Right lung (tissue), 5 donors: ENCODE measurements around the gene PTPRM. TPM values are rescaled to one million over a fixed set of nuclear protein-coding genes. Genes with fewer than 3 reads are reported as not detected.

Experiments
- DNase-seq, 2 donors: peaks; one replicate each; pipeline ENCODE4 v3.0.0-alpha.2; 2013
- polyA plus RNA-seq, 5 donors: library from polyadenylated mRNA; unstranded; fragments of 120-200 nt; gene quantifications; one replicate each; pipeline versions ENCODE4 v1.2.1 to v1.2.3, GENCODE V29; 2013; ENCODE audit warnings: inconsistent platforms in 1 of 5, low replicate concordance in 1 of 5; ENCODE audit not compliant: insufficient read length in 5 of 5, insufficient read depth in 1 of 5

Gene PTPRM
- polyA plus RNA-seq, 5 donors: 81.3 to 105 (median 93.0) TPM

DNA sequence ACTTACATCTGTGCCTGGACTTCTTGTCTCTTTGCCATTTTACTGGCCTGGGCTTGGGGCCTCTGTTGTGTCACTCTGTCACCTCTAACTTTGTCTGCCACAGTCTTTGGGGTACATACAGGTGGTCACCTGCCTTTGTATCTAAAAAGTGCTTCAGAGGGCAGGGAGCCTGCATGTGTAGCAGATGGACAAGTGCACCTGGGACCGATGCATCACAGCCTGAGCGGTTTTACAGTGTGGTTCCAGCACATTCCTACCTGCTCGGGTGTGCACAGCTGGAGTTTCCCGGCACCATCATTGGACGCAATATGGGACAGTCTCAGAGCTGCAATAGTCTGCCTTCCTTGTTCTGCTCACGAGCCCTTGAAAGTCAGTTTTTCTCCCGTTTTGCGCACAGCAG is 792.4 kb downstream of the PTPRM start:
- no peak for DNase-seq

DNA sequence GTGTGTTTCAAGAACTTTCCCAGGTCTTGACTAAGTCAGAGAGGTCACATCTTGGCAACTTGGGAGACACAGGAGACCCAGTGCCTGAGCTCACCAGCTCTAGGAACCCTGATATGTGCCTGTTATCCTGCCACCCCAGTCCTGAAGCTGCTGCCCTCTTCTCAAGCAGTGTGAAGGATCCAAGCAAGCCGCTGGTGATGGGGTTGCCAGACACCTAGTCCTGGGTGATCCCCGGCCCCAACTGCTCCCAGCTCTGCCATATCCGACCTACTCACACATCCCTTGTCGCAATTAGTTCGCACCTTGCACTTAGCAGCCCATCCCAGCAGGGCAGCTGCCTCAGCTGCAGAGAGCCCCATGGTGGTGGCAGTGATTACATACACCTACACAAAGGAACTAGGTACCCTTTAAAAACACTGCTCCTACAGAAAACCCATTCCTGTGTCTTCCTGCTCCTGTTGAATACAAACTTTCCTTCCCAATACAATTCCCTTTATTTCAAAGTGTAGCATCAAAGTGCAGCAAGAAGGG is 794.9 kb downstream of the PTPRM start:
- DNase-seq: no peak

DNA sequence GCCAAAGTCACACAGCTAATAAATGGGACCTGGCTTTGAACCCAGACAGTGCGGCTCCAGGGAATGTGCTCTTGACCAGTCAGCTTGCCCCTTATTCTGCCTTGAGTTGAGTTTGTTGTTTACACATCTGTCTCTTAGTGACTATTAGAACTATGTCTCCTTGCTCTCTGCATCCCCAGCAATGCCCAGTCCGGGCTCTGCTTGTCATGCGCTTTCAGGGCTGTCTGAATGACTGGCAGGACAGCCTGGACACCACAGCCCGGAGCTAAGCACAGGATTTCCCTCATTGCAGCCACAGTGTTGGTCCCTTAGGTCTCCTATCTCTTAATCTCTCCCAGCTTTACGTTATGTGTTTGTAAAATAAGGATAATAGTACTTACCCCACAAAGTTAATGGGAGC is 795.7 kb downstream of the PTPRM start:
- no peak for DNase-seq

DNA sequence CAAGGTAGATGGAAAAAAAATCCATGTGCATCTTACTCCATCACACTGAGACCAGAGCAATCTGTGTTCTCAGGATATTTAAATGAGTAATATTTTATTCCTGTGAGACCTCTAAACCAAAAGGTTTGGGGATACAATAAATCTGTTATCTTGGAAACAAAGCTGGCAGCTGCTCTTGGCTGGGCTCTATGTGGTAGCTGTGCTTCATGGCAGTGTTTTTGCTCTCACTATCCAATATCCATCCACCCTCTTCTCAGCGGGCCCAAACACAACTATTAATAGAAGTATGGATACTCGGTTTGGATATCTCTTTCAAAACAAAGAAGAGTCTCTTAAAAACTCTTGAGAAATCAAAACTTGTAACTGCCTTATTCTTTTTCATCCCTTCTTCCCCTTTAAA is 797.3 kb downstream of the PTPRM start:
- DNase-seq: no peak

DNA sequence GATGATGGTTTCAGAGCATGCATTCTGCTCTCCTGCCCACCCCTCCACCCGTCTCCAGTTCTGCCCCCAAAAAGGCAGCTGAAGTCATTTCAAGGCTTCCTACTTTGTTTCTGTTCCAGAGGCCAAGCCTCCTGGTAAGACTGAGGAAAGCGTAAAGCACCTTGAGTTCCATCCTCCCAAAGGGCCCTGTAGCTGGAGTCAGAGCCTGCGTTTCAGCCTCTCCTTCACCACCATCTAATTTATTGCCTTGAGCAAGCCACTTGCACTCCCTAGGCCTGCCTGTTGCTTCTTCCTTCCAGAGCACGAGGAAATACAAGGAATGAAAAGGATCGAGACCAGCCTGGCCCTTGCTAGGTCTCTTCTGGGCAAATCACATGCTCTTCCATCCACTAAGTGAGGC is 797.9 kb downstream of the PTPRM start:
- DNase-seq: no peak

DNA sequence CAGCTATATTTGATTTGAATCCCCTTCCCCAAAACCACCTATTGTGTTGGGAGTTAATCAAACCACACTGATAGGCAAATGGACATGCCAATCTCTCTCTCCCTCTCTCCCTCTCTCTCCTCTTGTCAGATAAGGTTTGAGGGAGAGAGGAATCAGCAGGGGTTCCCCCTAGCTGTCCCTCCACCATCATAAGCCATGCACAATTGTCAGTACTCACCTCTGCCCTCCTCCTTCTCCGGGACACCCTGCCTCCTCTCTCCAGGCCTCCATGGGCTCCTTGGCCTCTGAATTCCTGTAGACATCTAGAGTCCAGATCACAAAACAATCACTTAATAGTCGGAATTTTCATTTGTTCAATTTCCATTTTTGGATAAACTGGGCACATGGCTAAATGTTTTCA is 798.4 kb downstream of the PTPRM start:
- no peak for DNase-seq

DNA sequence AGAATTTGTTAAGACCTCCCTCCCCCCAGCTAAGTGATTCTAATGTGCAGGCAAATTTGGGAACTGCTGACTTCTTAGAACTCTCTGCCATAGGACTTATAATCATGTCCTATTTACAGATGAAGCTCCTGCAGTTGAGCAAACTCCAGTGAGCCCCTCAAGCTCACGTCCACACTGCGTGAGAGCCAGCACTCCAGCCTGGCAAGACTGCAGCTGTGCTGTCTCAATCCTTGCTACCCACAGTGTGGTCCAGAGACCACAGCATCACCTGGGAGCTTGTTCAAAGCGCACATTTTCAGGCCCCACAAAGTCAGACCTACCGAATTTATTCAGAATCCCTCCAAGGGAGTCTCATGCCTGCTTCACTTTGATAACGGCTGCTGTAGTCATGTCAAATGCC is 799.0 kb downstream of the PTPRM start:
- DNase-seq: no peak

DNA sequence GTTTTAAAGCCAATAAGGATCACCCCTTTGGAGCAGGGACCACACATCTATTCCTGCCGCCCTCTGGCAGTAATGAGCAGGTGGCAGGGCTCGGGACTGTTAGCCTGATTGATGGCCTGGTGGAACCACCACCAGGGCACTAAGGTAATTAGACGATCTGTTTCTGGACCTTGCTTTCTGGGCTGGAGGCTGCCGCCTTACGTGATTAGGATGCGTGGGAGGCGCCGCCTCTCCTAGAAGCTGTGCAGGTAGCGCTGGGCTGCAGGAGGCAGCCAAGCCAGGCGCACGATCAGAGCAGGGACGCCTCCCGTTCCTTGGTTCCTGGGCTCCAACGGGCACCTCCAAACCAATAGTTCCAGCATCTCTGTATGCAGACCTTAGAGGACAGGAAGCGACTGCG is 799.5 kb downstream of the PTPRM start:
- no peak for DNase-seq

DNA sequence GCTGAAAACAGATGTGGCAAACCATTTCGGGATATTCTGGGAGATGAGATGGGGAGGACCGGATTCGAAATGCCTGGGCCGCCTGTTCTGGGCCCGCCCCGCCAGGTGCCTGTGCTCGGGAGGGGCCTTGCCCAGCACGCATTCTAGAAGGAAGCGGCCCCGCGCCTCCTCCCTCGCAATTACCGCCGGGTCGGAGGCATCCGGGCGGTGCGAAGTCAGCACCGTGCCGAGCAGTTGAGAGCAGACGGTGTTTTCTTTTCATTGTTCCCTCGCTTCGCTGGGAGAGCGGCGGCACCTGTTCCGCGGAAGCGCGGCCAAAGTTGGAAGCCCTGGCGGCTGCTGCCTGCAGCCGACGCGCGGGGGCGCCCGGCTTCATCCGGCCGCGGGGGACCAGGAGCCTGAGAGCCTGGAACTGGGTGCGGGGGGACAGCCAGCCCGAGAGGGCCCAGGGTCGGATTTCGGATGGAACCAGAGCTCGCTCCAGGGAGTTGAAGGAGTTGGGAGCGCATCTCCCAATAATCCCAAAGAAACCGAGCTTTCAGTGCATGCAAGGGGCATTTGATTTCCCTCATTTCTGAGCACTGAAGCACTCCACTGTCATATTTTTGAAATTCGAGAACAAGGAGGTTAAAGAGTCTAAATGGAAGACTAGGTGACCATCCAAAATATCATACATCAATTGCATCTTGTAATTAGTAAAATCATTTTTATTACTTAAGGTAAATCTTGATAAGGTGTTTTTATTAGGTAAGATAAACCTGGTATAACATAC is 800.3 kb downstream of the PTPRM start:
- DNase-seq: peak; percentile 29 to 33

DNA sequence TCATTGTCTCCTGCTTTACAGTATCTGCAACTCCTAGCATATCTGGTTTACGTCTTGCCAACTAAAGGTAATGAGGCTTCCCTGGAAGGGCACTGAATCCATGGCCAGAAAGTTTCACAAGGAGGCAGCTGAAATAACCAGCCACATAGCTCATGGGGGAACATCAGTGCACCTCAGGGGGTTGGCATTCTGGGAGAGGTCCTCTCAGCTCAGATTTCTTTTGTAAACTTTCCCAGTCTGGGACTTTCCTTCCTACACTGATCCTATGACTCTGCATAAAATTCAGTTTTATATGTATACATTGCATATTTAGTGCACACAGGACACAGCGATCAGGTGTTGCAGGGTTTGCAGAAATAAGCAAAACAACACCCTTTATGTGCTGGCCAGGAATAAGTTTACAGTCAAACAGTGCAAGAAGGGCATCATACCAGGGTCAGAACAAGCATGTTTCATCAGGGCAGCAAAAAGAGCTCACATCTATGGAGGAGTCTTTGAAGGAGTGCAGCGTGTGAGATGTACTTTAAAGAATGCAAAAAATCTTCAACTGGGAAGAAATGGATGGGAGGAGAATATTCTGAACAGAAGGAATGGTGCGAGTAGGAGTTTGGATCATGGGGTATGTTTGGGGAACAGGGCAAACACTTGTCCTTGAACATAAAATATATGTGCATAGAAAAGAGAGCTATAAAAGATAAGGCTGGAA is 801.5 kb downstream of the PTPRM start:
- no peak for DNase-seq

DNA sequence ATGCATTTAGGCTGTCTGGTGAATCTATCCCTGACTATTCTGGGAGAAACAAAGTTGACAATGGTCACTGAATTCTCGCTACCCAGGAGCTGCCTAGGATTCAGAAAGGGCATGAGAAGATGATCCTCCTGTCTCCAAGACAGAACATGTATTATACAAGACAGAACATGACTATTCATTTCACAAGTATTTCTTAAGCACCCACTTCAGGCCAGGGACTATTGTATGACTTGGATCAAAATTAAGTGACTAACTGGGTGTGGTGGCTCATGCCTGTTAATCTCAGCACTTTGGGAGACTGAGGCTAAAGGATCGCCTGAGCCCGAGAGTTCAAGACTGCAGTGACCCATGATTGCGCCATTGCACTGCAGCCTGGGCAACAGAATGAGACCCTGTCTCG is 806.4 kb downstream of the PTPRM start:
- no peak for DNase-seq

DNA sequence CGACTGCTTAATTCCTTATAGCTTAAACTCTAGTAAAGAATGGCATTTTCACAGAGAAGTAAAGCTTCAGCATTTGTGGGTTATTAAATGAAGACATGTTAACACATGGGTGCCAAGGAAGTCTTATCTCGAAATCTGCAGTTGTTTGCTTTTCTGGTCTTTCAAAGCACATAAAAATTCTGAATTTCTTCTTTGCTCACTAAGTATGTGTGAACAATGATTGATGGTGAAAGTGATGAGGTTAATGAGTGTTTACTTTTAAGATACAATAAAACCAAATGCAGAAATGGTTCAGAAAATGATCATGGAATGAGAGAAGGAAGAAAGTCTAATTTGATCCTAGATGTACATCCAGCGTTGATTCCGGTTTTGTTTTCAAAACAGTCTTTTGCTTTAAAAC is 807.6 kb downstream of the PTPRM start:
- DNase-seq: peak in 1 of 2 donors; percentile 20

DNA sequence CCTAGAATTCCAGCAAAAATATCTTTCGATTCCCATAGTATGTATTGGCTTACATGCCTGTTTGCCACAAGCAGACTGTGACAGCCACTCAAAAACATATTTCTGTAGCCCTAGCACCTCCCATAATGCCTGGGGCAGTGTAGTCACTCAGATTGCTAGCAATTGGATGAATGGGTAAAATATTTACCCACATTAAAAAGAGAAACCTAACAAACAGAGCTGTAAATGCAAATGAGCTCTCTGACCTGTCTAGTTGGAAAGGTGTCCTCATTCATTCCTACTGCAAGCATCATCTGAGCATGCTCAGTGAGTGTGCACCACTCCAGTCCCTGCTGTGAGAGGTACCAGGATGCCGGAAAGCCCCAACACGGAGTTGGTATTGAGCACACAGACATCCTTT is 808.1 kb downstream of the PTPRM start:
- no peak for DNase-seq

DNA sequence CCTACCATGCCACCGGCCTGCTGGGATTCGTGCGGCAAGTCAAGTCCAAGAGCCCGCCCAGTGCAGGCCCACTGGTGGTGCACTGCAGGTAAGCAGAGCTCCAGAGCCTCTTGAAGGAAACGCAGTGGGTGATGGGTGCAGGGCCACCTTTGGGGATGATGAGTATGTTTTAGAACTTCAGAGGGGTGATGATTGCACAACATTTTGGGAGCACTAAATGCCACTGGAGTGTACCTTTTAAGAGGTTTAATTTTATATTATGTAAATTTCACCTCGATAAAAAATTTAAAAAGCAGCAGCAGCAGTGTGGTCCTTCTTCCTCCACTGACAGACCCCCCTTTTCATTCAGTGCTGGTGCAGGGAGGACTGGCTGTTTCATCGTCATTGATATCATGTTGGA is 809.0 kb downstream of the PTPRM start:
- DNase-seq: no peak

DNA sequence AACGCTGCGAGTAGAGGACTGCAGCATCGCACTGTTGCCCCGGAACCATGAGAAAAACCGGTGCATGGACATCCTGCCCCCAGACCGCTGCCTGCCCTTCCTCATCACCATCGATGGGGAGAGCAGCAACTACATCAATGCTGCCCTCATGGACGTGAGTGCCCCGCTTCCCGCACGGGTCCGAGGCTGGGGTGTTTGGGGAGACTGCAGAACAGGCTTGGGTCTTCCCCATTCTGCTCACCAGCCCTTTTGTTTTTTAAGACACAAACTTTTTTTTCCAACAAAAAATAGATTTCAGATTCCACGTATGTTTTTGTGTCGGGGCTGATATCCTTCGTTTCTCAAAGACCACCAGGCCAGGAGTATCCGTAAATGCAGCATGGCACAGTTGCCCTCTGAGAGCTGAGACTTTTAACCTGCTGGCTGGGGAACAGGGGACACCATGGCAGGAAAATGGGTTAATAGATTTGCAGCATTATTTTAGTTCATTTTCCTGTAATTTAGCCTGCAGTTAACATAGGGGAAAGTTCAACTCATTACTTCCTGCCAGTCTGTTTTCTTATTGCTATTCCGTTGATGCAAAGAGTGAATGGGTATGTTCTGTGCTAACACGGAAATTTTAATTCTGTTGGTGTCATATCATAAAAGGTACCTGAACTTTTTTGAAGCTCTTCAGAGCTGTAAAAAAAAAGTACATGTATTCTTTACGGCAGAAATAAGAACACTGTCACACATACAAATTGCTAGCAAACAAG is 812.2 kb downstream of the PTPRM start:
- no peak for DNase-seq

DNA sequence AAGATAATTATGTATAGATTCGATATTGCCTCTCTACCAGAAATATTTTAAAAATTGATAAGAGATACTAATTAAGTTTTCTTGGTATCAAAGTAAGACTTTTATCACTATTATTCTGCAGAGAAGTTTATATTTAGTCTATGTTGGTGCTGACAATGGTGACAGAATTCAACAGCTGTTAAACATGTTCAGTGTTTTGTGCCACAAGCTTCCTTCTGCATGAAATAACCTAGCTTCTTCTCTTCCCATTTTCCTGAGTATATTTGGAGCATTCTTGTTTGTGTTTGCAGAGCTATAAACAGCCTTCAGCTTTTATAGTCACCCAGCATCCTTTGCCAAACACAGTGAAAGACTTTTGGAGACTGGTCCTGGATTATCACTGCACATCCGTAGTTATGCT is 812.9 kb downstream of the PTPRM start:
- DNase-seq: no peak

DNA sequence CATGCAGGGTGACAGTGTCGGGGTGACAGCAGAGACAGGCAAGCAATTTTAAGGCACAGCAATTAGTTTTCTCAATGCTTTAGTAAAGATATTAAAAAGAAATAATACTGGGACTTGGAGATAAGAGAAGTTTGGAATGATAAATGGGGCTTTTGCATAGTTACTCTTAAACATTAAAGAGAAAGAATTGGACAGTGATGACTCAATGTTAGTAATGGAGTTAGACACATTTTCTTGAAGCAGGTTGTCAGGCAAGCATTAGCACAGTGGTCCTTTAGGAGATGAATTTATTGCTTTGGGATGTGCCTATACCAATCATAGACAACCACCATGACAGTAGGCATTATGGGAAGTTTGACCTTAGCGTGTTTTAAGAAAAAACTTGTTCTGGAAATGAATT is 813.8 kb downstream of the PTPRM start:
- no peak for DNase-seq

DNA sequence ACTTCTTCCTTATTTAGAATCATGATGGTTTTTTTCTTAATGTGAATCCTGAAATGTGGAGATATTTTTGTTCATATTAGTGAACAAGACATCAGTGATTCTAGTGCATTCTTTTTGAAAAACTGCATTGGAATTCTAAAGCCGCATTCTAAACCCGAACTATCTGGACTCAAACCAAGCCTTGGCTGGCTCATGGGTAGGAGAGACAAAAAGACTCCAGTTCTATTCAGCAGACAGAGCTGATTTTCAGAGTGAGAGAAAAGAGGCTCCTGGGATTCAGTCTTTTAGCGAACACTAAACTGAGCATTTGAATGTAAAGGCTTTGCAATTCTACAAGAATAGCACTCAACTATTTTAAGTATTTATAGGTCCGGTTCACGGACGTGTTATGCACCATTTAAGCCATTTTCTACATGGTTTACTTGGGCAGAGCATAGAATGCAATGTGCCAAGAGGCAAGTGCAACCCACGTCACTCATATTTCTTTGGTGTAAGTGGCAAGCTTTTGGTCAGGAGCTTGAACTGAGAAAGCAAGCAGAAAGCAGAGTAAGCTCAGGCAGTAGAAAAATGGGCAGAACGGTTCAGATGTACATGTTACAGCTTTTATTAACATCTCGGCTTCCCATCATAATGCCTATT is 814.8 kb downstream of the PTPRM start:
- no peak for DNase-seq

DNA sequence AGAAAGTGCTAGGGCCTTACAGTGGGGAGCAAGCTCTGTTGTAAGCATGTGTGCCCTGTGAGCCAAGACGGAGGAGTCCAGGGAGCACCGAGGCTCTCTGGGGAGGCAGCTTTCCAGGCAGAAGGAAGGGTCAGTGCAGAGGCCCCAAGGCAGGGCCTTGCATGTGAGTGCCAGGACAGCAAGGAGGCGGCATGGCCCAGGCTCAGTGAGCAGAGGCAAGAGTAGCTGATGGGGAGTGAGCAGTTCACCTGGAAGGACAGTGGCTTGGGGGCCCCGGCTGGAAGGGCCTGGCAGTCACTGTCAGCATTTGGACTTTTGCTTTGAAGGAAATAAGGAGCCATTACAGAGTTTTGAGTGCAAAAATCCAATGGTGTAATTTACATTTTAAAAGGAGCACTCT is 818.3 kb downstream of the PTPRM start:
- no peak for DNase-seq

DNA sequence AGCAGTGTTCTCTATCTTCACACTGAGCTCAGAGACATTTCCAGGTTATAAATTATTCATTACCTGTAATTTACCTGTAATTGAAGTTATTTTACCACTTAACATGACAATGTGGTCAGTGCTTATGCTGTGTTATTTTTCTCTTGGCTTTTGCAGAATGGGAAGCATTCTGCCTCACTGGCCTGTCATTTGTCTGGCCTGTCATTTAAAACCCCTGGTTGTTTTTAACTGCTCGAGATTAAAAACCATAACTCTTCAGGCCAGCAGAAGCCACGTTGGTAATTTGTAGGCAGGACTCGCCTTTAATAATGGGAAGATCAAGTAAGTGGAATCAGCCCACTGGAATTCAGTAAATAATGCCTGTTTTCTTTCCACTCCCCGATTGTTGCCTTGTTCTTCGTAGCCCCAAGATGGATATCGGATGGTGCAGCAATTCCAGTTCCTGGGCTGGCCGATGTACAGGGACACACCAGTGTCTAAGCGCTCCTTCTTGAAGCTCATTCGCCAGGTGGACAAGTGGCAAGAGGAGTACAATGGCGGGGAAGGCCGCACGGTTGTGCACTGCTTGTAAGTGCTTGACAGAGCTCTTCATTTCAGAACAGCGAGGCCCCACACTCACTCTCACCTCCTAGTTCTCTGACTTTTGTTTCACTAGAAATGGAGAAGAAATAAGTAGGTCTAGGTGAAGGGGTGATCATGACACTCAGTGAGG is 819.7 kb downstream of the PTPRM start:
- DNase-seq: no peak
